Fibroblast of lung (primary cell): ENCODE results near the gene CNNM4.

Source experiments
- CTCF ChIP-seq, 2 donors: IDR thresholded peaks in 1 of 2; conservative IDR thresholded peaks in 1 of 2; 1 replicate in 1 of 2; 2 replicates in 1 of 2; pipeline ENCODE4 v1.5.1; 2011 to 2012; ENCODE audit warnings: low read length in 2 of 2, control low read depth in 1 of 2, inconsistent platforms in 1 of 2, low read depth in 1 of 2, mild to moderate bottlenecking in 1 of 2
- EZH2 ChIP-seq: IDR thresholded peaks from 2 replicates; pipeline ENCODE4 v1.5.1; 2012; ENCODE audit warnings: low read length, control low read depth, mild to moderate bottlenecking; ENCODE audit errors: missing control alignments

- TF ChIP-seq CTCF (conservative IDR thresholded peaks at IDR 0.05 in 1 of 2, IDR thresholded peaks at IDR 0.05 in 1 of 2; ENCODE audit: low read depth in 1 of 2, low read length in 2 of 2), result no peak
- TF ChIP-seq EZH2, result no peak
Observed at GRCh38 chr2:96821113-96821675, 60.5 kb downstream of the CNNM4 start.
